ENCODE measurements around the gene RNASEH2B.

DNA sequence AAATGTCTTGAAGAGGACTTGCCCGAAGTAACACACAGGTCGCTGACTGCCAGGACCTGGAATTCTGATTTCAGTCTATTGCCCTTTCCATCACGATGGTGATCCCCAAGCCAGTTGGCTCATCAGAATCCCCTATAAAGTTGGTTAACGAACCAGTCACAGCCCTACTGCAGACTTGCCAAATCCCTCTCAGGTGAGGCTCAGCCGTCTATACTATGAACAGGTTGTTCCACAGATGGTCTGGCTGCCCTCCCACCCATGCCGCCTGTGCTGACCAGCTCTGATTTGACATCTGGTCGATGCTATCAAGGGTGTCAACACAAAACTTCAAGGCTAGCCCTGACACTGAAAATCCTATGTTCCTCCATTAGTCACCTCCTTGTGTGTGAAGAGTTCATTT is 90.0 kb downstream of the RNASEH2B start:
- TF ChIP-seq POLR2A (IDR thresholded peaks at IDR 0.05): no peak
- TF ChIP-seq, protein P1, sequence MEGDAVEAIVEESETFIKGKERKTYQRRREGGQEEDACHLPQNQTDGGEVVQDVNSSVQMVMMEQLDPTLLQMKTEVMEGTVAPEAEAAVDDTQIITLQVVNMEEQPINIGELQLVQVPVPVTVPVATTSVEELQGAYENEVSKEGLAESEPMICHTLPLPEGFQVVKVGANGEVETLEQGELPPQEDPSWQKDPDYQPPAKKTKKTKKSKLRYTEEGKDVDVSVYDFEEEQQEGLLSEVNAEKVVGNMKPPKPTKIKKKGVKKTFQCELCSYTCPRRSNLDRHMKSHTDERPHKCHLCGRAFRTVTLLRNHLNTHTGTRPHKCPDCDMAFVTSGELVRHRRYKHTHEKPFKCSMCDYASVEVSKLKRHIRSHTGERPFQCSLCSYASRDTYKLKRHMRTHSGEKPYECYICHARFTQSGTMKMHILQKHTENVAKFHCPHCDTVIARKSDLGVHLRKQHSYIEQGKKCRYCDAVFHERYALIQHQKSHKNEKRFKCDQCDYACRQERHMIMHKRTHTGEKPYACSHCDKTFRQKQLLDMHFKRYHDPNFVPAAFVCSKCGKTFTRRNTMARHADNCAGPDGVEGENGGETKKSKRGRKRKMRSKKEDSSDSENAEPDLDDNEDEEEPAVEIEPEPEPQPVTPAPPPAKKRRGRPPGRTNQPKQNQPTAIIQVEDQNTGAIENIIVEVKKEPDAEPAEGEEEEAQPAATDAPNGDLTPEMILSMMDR (IDR thresholded peaks at IDR 0.05): no peak
